ENCODE results near the gene TBC1D24. TPM values are rescaled to one million over a fixed set of nuclear protein-coding genes. Genes with fewer than 3 reads are reported as not detected.
A peak's percentile ranks its signal among the peaks of the same experiment; 100 is the strongest.

The TBC1D24 gene
- 4.7 and 5.4 TPM in 2 replicates for total RNA-seq

- peak; percentile 57 for DNase-seq (ENCODE audit: low read depth)
These were observed at the start of gene TBC1D24 for GRCh38 chr16:2474877-2475412. Gene TBC1D24 (plus strand): TSS chr16:2475127. CDS start chr16:2496149, 21,022 bp downstream.

GRCh38 chr16:2425825-2426430 lies 49.0 kb upstream of the TBC1D24 start:
- no peak overlapping the region for H3K4me3 ChIP-seq (ENCODE audit: low read depth, low read length)
- no peak for TF ChIP-seq CTCF (IDR thresholded peaks at IDR 0.05; ENCODE audit: insufficient read depth, low read length, severe bottlenecking)
- FAIRE-seq (no peak), DNase-seq (ENCODE audit: low read depth) (no peak)
- no peaks in the 10 kb centered on the region for H3K27me3 ChIP-seq (ENCODE audit: control insufficient read depth, insufficient read depth, low read length)
- H3K36me3 ChIP-seq (ENCODE audit: control insufficient read depth, insufficient read depth, low read length): no peaks in the 10 kb centered on the region

More at GRCh38 chr16:2474877-2475412, at the start of gene TBC1D24:
- no peak for FAIRE-seq
- no peak for TF ChIP-seq CTCF (IDR thresholded peaks at IDR 0.05; ENCODE audit: insufficient read depth, low read length, severe bottlenecking)
- H3K4me3 ChIP-seq (ENCODE audit: low read depth, low read length): peak within 1 kb of the TSS; percentile 65
- no peaks in the 10 kb centered on the region for H3K27me3 ChIP-seq (ENCODE audit: control insufficient read depth, insufficient read depth, low read length)
- no peaks in the 10 kb centered on the region for H3K36me3 ChIP-seq (ENCODE audit: control insufficient read depth, insufficient read depth, low read length)

GRCh38 chr16:2426941-2427361 lies 48.0 kb upstream of the TBC1D24 start:
- no peak for TF ChIP-seq CTCF (IDR thresholded peaks at IDR 0.05; ENCODE audit: insufficient read depth, low read length, severe bottlenecking)
- Histone ChIP-seq H3K36me3 (ENCODE audit: control insufficient read depth, insufficient read depth, low read length) (no peaks in the 10 kb centered on the region), H3K27me3 (ENCODE audit: control insufficient read depth, insufficient read depth, low read length) (no peaks in the 10 kb centered on the region), H3K4me3 (ENCODE audit: low read depth, low read length) (no peak overlapping the region)
- no peak for FAIRE-seq
- peak; percentile 28 for DNase-seq (ENCODE audit: low read depth)

- H3K36me3 ChIP-seq (ENCODE audit: control insufficient read depth, insufficient read depth, low read length): peaks cover 2% of the 10 kb centered on the region
- TF ChIP-seq CTCF (IDR thresholded peaks at IDR 0.05; ENCODE audit: insufficient read depth, low read length, severe bottlenecking): no peak
- no peak overlapping the region for H3K4me3 ChIP-seq (ENCODE audit: low read depth, low read length)
- DNase-seq (ENCODE audit: low read depth): no peak
- FAIRE-seq: no peak
- no peaks in the 10 kb centered on the region for H3K27me3 ChIP-seq (ENCODE audit: control insufficient read depth, insufficient read depth, low read length)
These were observed 47.4 kb upstream of the TBC1D24 start for GRCh38 chr16:2427526-2427925.

GRCh38 chr16:2428051-2428783 lies 46.7 kb upstream of the TBC1D24 start:
- peaks cover 7% of the 10 kb centered on the region for H3K36me3 ChIP-seq (ENCODE audit: control insufficient read depth, insufficient read depth, low read length)
- no peak for FAIRE-seq
- DNase-seq (ENCODE audit: low read depth): peak; percentile 19
- peak; percentile 46 for TF ChIP-seq CTCF (IDR thresholded peaks at IDR 0.05; ENCODE audit: insufficient read depth, low read length, severe bottlenecking)
- H3K4me3 ChIP-seq (ENCODE audit: low read depth, low read length): peak overlapping the region; percentile 65
- H3K27me3 ChIP-seq (ENCODE audit: control insufficient read depth, insufficient read depth, low read length): no peaks in the 10 kb centered on the region
